ENCODE results near the gene TARM1.

The TARM1 gene

DNA sequence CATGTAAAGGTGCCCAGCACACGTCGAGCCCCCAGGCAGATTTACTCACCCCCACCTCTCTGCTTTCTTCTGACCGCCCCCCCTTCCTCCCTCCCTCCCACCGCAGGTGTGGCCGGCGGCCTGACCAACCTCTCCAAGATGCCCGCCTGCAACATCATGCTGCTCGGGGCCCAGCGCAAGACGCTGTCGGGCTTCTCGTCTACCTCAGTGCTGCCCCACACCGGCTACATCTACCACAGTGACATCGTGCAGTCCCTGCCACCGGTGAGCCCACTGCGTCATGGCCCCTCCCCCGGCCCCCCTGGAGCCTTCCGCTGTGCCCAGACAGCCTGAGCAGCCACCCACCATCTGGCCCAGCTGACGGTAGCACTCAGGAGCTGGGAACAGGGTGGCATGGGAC is 43.2 kb upstream of the TARM1 start:
- TF ChIP-seq, protein P1, sequence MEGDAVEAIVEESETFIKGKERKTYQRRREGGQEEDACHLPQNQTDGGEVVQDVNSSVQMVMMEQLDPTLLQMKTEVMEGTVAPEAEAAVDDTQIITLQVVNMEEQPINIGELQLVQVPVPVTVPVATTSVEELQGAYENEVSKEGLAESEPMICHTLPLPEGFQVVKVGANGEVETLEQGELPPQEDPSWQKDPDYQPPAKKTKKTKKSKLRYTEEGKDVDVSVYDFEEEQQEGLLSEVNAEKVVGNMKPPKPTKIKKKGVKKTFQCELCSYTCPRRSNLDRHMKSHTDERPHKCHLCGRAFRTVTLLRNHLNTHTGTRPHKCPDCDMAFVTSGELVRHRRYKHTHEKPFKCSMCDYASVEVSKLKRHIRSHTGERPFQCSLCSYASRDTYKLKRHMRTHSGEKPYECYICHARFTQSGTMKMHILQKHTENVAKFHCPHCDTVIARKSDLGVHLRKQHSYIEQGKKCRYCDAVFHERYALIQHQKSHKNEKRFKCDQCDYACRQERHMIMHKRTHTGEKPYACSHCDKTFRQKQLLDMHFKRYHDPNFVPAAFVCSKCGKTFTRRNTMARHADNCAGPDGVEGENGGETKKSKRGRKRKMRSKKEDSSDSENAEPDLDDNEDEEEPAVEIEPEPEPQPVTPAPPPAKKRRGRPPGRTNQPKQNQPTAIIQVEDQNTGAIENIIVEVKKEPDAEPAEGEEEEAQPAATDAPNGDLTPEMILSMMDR (IDR thresholded peaks at IDR 0.05; ENCODE audit: low read depth, low read length, missing control alignments) = no peak
- H3K4me3 ChIP-seq (ENCODE audit: low read depth, low read length) = no peak overlapping the region
- DNase-seq (ENCODE audit: low read depth) = no peak

DNA sequence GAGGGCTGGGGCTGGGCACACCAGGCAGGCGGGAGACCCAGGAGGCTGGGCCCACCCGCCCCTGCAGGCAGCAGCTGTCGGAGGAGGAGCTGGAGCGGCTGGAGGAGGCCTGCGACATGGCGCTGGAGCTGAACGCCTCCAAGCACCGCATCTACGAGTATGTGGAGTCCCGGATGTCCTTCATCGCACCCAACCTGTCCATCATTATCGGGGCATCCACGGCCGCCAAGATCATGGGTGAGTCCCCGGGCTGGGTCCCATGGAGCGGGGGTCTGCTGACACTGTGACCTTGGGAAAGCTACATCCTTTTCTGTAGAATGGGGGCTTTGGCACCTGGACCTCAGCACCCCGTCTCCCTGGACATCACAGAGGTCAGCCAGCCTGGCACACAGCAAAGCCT is 42.5 kb upstream of the TARM1 start:
- no peak overlapping the region for H3K4me3 ChIP-seq (ENCODE audit: low read depth, low read length)
- no peak for DNase-seq (ENCODE audit: low read depth)
- TF ChIP-seq, protein P1 (IDR thresholded peaks at IDR 0.05; ENCODE audit: low read depth, low read length, missing control alignments) = no peak

DNA sequence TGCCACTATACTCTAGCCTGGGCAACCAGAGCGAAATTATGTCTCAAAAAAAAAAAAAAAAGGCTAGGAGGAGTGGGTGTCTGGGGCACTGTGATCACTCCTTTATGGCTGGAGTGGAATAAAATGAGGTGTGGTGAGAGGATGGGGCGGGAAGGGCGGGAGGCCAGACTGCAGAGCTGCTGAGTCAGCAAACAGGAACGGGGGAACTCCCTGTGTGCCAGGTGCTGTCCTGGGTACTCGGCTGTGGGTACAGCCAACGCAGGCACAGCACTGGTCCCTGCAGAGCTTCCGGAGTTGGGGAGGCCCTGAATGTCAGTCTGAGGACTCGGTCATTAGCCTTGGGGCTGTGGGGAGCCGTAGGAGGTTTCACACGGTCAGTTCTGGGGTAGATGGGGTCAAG is 40.1 kb upstream of the TARM1 start:
- no peak overlapping the region for H3K4me3 ChIP-seq (ENCODE audit: low read depth, low read length)
- no peak for DNase-seq (ENCODE audit: low read depth)
- TF ChIP-seq, protein P1 (IDR thresholded peaks at IDR 0.05; ENCODE audit: low read depth, low read length, missing control alignments) = no peak

DNA sequence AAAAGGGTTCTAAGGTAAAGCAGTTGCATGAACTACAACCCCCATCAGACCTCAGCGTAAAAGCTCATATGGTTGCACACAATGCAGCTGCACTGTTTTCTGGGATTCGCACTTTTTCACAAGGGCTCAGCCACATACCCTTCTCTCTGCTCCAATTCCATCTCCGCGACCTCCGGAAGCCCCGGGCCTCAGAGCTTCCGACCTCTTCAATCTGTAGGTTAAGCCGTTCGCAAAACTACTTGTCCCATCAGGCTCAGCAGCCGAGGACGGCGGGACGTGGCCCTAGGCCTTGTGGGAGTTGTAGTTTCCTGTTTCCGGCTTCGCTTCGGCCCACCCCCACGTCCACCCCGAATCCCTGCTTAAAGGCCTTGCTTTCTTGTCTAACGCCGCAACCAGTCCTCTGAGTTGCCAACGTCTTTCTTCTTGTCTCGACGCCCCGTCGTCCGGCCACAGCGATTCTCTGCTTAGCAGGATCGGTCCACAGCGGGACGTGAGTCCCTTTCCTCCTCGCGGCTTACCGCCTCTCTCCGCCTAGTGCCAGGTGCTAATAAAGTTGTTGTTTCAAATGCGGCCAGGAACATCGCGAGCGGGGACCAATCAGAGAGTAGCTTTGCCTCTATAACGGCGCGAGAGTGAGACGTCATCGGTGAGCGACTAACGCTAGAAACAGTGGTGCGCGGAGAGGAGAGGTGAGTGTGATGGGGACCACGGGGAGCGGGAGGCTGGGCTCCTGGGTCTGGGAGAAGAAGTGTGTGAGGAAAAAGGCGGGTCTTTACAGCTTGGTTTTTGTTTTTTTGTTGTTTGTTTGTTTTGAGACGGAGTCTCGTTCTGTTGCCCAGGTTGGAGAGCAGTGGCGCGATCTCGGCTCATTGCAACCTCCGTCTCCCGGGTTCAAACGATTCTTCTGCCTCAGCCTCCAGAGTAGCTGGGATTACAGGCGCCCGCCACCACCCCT is 34.2 kb upstream of the TARM1 start, which contains the start of the genes PRPF31 and TFPT:
TSS of gene PRPF31 (plus strand) at position 646 of the 955 bp plus-strand sequence. CDS start 2,525 bp downstream, outside the sequence.
TSS of gene TFPT (minus strand) at position 549 of the 955 bp plus-strand sequence. CDS start at position 161, 388 bp downstream.
- TF ChIP-seq, protein P1 (IDR thresholded peaks at IDR 0.05; ENCODE audit: low read depth, low read length, missing control alignments) = no peak
- peak within 1 kb of the TSS; percentile 78 for H3K4me3 ChIP-seq (ENCODE audit: low read depth, low read length)
- peak; percentile 95 for DNase-seq (ENCODE audit: low read depth)

DNA sequence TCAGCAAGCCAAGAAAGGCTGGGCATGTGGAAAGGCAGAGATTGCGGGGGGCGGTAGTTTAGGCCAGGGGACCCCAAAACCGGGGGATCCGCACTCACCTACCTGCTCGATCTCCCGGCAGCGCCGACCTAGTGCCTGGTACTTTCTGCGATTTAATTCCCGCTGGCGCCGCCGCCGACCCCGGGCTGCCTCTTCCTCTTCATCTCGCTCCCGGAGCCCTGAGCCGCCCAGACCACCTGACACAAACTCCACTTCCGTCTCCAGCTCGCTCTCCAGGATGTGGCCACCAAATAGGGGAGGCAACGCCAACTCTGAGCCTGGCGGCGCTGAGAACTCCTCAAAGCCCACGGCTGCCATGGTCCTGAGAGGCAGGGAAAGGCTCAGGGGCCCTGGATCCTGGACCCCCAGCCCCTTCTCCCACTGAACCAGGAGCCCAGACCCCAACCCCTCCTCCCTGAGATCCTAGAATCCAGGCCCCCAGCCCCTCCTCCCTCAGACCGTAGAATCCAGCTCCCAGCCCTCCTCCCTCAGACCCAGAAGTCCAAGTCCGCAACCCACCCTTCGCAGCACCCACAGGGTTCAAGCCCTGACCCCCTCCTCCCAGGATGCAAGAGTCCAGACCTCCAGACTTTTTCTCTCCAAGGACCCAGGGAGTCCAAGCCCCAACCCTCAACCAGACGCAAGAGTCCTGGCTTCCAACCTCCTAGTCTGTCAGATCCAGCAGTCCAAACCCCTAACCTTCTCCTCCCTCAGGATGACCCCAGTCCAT is 33.4 kb upstream of the TARM1 start:
- TF ChIP-seq, protein P1 (IDR thresholded peaks at IDR 0.05; ENCODE audit: low read depth, low read length, missing control alignments) = no peak
- no peak for DNase-seq (ENCODE audit: low read depth)
- peak overlapping the region; percentile 78 for H3K4me3 ChIP-seq (ENCODE audit: low read depth, low read length)

DNA sequence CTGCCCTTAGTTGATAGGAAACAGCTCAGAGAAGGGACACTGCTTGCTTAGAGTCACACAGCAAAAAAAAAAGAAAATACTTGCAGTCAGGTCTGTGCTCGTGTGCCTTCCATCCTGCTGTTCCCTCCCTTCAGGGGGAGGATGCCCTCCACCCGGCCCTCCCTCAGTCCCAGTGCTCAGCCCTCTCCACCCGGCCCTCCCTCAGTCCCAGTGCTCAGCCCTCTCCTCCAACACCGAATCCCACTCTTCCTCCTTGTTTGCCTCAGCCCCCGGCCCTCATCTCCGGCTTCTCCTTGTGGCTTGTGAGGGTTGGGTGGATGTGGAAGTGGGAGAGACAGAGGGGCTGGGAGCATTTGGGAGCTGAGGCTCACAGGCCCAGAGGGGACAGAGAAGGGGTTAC is 28.5 kb upstream of the TARM1 start:
- no peak for DNase-seq (ENCODE audit: low read depth)
- TF ChIP-seq, protein P1 (IDR thresholded peaks at IDR 0.05; ENCODE audit: low read depth, low read length, missing control alignments) = no peak
- no peak overlapping the region for H3K4me3 ChIP-seq (ENCODE audit: low read depth, low read length)

All from GM12864 (cell line).